ENCODE measurements around the gene GATM.

The GATM gene

DNA sequence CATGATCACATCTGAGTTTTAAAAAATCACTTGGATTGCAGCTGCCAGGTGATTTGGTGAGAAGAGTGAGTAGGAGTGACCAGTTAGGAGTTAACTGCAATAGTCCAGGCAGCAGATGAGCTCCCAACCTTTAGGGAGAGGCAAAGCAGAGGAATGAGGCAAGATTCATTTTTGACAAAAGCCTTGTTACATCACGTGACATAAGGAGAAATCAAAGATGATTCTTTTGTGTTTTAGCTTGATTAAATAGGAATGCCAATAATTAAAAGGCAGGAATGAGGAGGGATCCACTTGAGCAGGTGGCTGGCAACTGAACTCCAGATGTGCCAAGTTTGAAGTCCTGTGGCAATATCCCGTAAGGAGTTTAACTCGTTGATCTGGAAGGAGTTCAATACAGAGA, 2.5 kb downstream of the GATM start:
- TF ChIP-seq, protein P1, sequence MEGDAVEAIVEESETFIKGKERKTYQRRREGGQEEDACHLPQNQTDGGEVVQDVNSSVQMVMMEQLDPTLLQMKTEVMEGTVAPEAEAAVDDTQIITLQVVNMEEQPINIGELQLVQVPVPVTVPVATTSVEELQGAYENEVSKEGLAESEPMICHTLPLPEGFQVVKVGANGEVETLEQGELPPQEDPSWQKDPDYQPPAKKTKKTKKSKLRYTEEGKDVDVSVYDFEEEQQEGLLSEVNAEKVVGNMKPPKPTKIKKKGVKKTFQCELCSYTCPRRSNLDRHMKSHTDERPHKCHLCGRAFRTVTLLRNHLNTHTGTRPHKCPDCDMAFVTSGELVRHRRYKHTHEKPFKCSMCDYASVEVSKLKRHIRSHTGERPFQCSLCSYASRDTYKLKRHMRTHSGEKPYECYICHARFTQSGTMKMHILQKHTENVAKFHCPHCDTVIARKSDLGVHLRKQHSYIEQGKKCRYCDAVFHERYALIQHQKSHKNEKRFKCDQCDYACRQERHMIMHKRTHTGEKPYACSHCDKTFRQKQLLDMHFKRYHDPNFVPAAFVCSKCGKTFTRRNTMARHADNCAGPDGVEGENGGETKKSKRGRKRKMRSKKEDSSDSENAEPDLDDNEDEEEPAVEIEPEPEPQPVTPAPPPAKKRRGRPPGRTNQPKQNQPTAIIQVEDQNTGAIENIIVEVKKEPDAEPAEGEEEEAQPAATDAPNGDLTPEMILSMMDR (IDR thresholded peaks at IDR 0.05): no peak

DNA sequence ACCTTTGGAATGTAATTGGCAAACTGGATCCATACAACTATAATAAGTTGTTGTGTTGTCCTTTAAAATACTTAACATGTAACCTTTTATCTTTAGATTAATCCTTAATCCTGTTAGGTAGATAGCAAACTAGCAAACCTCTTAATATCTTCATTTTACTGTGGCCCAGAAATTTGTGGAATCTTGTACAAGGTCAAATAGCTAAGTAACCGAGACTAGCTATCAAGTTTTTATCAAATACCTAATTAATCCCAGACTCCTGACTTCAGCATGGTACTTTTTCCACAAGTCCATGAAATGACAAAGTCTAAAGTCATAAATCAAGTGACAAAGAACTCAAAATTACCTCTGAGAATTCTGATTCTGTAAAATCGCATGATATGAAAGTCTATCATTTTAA, 4.4 kb downstream of the GATM start:
- TF ChIP-seq, protein P1 (IDR thresholded peaks at IDR 0.05): no peak

DNA sequence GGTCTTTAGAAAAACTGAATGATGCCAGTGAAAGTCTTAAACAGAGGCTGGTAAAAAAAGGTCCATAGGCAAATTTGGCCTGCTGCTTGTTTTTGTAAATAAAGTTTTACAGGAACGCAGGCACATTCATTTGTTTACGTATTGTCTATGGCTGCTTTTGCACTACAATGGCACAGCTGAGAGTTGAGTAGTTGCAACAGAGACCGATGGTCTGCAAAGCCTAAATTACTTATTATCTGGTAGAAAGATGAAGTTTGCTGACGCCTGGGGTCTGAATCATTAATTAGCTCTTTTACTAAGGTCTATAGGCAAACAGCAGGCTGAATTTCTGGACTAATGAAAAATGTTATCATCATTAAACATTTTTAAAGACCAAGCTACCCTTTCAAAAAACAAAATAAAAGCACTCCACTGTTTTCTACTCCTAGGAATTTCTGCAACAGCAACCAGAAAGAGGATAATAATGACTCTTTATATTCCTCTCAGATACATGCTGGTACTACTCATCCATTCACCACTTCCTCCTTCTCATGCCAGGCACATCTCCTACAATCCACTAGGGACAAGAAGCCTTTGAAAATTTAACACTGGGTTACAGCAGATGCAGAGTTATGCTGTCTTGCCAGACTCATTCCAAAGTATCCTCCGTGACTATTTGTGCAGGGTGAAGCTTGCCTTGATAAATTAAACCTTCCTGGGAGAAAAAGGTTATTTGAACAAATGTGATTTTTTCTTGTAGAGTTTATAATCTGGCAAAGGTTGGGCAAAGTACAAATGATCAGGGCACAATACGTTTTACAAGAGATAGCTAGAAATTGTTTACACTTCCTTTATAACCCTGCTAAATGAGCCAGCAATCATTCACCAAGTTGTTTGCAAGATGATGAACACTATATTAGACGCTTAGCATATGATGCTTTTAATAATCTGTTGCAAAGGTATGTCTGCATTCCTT, 6.0 kb downstream of the GATM start:
- TF ChIP-seq, protein P1 (IDR thresholded peaks at IDR 0.05): no peak

DNA sequence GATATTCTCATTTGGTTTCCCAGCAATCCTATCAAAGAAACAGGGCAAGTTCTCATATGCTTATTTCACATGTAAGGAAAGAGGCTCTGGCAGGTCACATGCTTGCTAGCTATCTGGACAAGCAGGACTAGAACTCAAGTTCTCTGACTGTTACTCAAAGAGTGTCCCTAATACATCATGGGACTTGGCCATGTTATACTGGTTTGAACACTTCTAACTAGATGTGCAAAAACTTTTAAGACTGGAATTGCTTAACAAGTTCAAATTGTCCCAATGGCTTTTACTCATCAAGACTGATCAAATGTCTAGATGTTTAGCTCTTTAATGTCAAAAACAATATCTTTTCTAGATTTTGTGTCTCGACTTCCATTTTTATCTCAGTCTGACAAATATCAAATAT, 6.8 kb downstream of the GATM start:
- TF ChIP-seq, protein P1 (IDR thresholded peaks at IDR 0.05): no peak

DNA sequence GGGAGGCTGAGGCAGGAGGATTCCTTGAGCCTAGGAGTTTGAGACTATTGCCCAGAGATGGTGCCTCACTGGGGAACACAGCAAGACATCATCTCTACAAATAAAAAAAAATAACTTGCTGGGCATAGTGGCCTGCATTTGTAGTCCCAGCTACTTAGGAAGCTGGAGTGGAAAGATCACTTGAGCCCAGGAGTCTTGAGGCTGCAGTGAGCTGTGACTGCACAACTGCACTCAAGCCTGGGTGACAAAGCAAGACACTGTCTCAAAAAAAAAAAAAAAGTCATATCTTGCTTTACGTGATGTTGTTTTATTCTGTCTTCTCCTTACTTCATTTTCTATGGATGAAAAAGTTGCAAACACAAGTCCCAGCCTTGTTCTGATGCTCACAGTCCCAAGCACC, 14.1 kb downstream of the GATM start:
- TF ChIP-seq, protein P1 (IDR thresholded peaks at IDR 0.05): no peak

DNA sequence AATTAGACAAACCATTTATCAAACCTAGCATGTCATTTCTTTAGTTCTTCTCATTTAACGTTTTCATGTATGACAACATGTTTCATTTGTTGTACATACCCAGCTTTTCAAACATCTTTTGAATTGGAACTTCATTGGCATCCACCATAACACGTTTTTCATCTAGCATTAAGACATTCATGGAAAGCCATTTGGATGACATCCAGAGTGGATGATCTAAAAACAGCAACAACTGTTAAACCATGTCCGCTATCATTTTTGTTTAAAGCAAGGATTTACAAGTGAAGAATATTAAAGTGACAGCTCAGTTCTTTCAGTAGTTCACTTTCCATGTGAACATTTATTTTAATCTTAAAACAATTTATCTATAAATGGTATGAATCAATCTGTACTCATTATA, 14.5 kb downstream of the GATM start:
- TF ChIP-seq, protein P1 (IDR thresholded peaks at IDR 0.05): no peak

DNA sequence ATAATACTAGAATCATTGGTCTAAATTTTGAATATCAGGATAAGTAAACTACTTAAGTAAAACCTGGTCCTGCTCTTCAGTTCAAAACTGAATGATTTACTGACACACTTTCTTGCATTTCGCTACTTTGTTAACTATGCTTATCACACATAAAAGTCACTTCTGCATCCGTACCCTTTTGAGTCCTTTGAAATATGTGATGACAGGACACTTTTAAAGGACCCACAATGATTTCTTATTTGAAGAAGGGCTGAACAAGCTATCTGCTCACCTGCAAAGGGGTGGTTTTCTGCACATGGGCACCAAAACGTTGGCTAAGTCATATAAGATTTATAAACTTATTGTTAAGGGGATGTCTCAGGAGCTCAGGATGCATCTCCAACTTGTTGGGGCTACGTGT, 15.0 kb downstream of the GATM start:
- TF ChIP-seq, protein P1 (IDR thresholded peaks at IDR 0.05): no peak
